AG09309 (cell line): ENCODE measurements around the gene PARD3B.
A peak's percentile ranks its signal among the peaks of the same experiment; 100 is the strongest.

Experiments used
- DNase-seq: peaks from one replicate; pipeline ENCODE4 v3.0.0-alpha.2; 2010; ENCODE audit warnings: low read depth
- H3K4me3 ChIP-seq: 2 replicates; pipeline ENCODE4 v1.5.1; 2011; ENCODE audit warnings: mild to moderate bottlenecking, low read depth, low read length, moderate library complexity; ENCODE audit not compliant: control insufficient read depth
- TF ChIP-seq, protein P1 (sequence below): IDR thresholded peaks from 2 replicates; pipeline ENCODE4 v1.5.1; 2011; ENCODE audit warnings: mild to moderate bottlenecking, low read depth, low read length, inconsistent platforms; ENCODE audit not compliant: insufficient read depth, control insufficient read depth; ENCODE audit errors: missing control alignments

PARD3B gene

DNA sequence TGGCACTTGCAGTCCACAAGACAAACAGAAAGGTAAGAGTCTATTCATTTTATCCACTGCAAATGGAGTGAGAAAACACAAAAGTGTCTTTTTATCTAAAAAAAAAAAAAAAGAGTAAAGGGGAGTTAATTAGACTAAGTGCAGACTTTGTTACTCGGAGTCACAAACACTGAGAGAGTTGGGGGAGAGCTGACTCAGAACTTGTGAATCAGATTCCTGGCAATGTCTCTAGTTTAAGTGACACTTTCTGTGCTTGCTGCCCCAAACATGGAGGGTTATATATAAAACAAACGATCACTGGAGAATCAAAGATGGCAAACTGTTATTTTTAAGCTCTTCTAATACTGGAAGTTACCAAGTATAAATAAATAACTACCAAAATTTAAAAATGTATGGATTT, 631.3 kb downstream of the PARD3B start:
- no peak for DNase-seq
- no peak overlapping the region for H3K4me3 ChIP-seq
- TF ChIP-seq, protein P1, sequence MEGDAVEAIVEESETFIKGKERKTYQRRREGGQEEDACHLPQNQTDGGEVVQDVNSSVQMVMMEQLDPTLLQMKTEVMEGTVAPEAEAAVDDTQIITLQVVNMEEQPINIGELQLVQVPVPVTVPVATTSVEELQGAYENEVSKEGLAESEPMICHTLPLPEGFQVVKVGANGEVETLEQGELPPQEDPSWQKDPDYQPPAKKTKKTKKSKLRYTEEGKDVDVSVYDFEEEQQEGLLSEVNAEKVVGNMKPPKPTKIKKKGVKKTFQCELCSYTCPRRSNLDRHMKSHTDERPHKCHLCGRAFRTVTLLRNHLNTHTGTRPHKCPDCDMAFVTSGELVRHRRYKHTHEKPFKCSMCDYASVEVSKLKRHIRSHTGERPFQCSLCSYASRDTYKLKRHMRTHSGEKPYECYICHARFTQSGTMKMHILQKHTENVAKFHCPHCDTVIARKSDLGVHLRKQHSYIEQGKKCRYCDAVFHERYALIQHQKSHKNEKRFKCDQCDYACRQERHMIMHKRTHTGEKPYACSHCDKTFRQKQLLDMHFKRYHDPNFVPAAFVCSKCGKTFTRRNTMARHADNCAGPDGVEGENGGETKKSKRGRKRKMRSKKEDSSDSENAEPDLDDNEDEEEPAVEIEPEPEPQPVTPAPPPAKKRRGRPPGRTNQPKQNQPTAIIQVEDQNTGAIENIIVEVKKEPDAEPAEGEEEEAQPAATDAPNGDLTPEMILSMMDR, result no peak

DNA sequence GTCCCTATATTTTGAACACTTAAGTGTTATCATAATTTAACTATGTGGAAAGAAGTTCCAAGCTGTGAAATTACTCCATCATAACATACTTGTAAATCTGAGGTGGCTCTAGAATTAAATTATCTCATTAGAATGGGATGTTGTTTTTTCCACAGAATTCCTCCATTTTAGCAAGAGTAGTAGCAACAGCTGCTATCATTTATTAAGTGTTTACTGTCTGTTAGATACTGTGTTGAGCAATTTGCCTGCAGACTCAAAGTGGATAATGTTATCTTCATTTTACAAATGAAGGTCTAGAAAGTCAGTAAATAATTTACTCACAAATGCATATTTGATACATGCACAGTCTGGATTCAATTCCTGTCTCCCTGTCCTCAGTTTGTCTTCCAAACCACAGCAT, 632.3 kb downstream of the PARD3B start:
- DNase-seq, result no peak
- no peak overlapping the region for H3K4me3 ChIP-seq
- TF ChIP-seq, protein P1, result no peak

DNA sequence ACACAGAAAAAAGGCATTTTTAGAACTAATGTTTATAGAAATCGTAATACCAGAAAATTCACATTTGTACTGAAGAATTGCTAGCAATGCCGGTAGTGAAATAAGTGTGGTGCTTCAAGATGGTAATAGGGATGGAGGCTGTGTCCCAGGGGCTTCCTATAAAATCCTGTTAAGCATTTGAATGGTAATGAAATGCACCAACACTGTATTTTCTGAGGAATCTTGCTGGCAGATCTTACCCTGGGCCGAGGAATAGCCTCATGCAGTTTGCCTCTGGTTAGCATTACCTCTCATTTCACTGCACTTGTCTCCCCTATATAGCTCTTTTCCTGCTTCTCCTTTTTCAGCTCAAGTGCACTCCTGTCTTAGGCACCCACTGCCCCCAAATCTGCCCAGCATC, 635.5 kb downstream of the PARD3B start:
- no peak overlapping the region for H3K4me3 ChIP-seq
- TF ChIP-seq, protein P1, result no peak
- no peak for DNase-seq

DNA sequence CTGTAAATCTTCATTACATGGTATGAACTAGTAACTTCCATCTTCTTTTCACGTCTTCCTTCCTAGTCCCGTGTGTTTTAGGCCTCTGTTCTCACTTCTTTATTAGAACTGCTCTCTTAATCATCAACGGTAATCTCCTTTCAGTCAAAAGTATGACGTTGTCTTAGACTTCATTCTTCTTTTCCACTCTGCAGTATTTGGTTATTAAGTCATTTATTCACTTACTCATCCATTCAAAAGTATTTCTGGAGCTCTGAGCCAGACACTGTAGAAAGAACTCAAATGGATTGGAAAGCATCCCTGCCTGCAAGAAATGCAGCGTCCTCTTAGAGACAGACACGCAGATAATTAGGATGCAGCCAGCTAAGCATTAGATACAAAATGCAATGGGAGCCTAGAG, 642.5 kb downstream of the PARD3B start:
- no peak for DNase-seq
- H3K4me3 ChIP-seq, result no peak overlapping the region
- TF ChIP-seq, protein P1, result no peak

DNA sequence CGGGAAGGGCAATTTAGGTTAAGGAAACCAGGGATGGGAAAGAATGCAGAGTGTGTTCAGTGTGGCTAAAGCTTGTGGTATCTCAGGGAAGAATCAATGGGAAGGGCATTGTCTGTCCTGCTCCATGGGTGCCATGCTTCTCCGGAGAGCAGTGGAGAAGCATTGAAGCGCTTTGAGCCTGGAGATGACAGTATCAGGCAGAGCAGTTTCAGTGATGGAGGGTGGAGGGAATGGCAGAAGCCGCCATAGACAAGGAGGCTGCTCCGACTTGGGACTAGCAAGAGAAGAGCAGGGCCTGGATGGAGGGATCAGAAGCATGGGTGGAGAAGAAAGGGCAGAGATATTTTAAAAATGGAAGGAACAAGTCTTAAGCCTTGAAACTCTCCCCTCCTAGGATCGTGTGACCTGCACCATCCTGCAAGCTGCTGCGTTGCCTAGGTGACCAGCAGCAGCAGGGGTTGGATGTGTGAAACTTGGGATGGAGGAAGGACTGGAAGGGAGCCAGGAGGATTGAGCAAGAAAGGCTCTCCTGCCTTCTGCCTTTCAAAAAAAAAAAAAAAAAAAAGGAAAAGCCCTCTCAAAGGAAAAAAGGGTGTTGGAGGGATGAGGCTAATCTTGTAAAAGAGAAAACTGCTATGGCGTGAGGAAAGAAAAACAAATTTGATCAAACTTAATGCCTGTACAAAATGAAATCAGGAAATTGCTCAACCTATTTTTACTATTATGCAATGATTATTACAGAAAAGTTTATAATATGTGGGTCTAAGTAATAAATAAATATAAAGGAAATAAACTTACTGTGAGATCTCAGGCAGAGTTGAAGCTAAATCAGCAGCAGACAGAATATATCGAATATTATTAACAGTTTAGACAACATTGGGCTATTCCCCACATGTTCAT, 643.2 kb downstream of the PARD3B start:
- DNase-seq, result peak; percentile 49
- no peak overlapping the region for H3K4me3 ChIP-seq
- TF ChIP-seq, protein P1, result no peak

DNA sequence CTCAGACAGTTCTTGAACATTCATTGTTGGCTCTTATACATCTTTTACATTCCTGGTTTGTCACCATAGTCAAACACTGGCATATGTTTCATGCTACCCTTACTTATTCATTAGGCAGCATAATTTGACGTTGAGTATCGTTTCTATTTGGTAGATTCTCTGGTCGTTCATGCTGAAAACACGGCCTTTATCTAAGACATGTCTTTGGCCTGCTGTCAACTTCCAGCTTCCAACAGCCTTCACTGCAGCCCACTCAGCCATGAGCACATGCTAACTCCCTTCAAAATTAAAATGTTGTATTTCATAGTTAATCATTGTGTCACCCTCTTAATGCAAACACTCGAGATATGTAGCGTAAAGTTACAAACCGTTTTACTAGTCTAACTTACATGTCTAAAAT, 644.0 kb downstream of the PARD3B start:
- TF ChIP-seq, protein P1, result no peak
- DNase-seq, result no peak
- no peak overlapping the region for H3K4me3 ChIP-seq
